NCI-H2196 (cell line): Measurements from ENCODE around the gene INHBC.
A peak's percentile ranks its signal among the peaks of the same experiment; 100 is the strongest.
"Not testable (repeated sequence)": the region's sequence is repeated elsewhere in the genome, so short reads cannot be mapped to it uniquely, and the experiment has no call there.

Experiments
- DNase-seq: peaks from one replicate; lab custom pipeline; 2025; ENCODE audit not compliant: unreplicated experiment; lab: John Stamatoyannopoulos, UW

INHBC gene, protein sequence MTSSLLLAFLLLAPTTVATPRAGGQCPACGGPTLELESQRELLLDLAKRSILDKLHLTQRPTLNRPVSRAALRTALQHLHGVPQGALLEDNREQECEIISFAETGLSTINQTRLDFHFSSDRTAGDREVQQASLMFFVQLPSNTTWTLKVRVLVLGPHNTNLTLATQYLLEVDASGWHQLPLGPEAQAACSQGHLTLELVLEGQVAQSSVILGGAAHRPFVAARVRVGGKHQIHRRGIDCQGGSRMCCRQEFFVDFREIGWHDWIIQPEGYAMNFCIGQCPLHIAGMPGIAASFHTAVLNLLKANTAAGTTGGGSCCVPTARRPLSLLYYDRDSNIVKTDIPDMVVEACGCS

DNA sequence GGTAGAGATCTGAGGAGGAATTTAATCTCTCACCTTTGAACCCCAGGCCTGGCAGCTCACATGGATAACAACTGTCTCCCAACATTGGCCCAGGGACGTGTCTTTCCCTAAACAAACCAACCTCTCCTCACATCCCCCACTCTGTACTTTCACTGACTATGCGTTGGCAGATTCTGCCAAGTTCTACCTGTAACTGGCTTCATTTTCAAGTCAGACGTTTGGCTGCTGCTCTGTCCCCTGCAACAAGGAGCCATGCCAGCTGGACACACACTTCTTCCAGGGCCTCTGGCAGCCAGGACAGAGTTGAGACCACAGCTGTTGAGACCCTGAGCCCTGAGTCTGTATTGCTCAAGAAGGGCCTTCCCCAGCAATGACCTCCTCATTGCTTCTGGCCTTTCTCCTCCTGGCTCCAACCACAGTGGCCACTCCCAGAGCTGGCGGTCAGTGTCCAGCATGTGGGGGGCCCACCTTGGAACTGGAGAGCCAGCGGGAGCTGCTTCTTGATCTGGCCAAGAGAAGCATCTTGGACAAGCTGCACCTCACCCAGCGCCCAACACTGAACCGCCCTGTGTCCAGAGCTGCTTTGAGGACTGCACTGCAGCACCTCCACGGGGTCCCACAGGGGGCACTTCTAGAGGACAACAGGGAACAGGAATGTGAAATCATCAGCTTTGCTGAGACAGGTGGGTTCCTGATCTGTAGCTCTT lies at the start of gene INHBC:
Gene INHBC (plus strand): TSS at position 268 of the 707 bp plus-strand sequence. CDS start 103 bp downstream, at position 371.
- DNase-seq: no peak

DNA sequence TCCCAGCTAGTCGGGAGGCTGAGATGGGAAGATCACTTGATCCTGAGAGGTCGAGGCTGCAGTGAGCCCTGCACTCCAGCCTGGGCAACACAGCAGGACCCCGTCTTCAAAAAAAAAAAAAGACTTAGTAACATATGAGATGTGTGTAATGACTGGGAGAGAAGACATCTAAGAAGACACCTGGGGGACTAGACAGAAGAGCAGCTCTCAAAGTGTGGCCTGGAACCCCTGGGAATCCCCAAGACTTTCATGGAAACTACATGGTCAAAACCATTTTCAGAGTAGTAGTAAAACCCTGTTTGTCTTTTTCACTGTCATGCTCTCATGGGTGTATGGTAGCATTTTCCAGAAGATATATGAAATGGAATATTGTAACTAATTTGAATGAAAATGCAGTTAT lies 49.0 kb upstream of the INHBC start:
- DNase-seq: no peak

DNA sequence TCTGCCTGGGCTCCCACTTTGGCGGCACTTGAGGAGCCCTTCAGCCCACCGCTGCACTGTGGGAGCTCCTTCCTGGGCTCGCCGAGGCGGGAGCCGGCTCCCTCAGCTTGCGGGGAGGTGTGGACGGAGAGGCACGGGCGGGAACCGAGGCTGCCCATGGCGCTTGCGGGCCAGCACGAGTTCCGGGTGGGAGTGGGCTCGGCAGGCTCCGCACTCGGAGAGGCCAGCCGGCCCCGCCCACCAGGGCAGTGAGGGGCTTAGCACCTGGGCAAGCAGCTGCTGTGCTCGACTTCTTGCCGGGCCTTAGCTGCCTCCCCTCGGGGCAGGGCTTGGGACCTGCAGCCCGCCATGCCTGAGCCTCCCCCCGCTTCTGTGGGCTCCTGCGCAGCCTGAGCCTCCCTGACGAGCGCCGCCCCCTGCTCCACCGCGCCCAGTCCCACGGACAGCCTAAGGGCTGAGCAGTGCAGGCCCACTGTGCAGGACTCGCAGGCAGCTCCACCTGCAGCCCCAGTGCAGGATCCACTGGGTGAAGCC lies 48.3 kb upstream of the INHBC start:
- DNase-seq: no peak

DNA sequence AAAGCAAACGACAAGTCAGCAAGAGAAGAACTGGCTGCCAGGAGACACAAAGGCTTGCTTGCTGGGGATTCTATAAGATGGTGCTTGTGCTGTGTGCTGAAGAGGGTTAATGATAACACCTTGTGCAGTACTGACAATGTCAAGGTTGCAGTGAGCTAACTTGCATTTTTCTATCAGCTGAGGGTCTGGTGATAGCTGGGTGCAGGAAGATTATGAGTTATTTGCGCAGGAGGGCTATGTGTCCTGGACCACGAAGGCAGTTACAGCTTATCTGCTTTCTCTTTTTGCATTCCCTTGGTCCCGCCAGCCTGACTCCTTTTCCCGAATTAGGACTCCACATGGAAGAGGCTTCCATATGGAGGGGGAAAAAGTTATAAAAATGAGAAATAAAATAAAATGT lies 46.2 kb upstream of the INHBC start:
- no peak for DNase-seq

DNA sequence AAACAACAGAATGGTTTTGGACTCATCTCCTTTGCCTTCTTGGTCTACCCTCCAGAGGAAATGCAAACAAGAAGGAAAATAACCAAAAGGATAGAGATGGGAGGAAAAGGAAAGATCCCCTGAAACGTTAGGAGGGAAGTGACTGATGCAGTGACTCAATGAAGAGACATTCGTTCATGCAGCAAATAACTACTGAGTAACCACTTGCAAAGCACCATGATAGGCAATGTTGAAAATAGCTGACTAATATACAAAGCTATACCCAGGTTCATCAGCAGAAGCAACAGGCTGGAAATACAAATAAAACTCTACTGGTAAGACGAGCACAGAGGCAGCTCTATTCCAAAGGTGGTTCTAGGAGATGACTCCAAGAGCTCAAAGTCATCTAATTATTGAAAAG lies 45.6 kb upstream of the INHBC start:
- DNase-seq: no peak

DNA sequence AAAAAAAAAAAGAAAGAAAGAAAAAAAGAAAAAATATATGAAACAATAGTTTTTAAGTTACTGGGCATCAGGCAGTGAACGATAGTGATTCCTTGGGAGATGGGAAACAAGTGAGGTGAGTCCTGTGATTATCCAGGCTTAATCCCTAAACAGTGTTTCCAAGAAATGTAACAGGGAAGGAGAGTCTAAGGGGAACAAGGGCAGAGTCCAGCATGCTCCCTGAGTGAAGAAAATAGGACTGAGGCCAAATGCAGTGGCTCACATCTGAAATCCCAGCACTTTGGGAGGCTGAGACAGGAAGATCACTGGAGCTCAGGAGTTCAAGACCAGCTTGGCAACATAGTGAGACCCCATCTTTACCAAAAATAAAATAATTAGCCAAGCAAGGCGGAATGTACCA lies 44.4 kb upstream of the INHBC start:
- no peak for DNase-seq

DNA sequence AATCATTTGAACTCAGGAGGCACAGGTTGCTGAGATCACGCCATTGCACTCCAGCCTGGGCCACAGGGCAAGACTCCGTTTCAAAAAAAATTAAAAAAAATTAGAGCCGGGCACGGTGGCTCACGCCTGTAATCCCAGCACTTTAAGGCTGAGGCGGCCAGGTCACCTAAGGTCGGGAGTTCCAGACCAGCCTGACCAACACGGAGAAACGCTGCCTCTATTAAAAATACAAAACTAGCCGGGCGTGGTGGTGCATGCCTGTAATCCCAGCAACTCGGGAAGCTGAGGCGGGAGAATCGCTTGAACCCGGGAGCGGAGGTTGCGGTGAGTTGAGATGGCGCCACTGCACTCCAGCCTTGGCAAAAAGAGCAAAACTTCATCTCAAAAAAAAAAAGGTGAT lies 39.5 kb upstream of the INHBC start:
- DNase-seq: no peak

DNA sequence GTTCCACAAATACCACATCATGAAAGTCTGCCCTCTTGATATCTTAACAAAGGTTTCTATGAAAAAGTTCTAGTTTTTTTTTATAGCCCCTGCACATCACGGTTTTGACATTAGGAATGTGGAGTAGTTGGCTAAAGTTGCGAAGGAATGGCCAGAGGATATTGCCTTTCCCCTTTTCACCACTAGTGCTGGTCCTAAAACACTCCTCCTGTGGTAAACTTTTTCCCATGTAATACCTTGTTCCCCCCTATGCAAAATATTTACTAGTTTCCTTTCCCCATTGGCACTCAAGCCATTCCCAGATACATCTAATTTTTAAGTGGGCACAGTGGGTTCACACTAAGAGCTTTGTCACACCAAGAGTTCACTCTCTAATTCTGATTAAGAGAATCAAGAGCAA lies 37.1 kb upstream of the INHBC start:
- DNase-seq: no peak

DNA sequence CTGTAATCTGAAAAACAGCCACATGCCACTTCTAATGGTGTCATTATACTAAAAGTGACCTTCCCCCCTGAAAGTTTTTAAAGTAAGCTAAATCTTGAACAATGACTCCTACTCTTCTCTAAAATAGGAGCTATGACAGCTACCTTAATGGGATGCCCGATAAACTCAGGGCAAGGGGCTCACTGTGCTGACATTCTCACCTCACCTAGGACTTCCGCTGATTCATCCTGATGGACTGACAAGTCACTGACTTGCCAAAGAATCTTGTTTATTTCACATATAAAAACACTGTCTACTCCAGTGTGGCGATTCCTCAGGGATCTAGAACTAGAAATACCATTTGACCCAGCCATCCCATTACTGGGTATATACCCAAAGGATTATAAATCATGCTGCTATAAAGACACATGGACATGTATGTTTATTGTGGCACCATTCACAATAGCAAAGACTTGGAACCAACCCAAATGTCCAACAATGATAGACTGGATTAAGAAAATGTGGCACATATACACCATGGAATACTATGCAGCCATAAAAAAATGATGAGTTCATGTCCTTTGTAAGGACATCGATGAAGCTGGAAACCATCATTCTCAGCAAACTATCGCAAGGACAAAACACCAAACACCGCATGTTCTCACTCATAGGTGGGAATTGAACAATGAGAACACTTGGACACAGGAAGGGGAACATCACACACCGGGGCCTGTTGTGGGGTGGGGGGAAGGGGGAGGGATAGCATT lies 34.7 kb upstream of the INHBC start:
- DNase-seq: not testable (repeated sequence)

DNA sequence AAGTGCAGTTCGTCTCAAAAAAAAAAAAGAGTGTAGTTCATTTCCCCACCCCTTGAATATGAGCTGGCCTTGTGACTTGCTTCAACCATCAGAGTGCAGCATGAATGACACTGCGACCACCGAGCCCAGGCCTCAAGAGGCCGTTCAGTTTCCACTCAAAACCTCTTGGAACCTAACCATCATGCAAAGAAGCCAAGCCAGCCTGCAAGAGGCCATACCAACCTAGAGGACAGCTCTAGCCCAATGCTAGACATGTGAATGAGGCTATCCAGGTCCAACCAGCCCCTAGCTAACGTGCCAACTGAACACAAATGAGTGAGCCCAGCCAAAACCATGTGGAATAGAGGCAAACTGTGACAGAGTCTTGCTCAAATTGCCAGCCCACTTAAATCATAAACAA lies 33.4 kb upstream of the INHBC start:
- DNase-seq: peak; percentile 27

DNA sequence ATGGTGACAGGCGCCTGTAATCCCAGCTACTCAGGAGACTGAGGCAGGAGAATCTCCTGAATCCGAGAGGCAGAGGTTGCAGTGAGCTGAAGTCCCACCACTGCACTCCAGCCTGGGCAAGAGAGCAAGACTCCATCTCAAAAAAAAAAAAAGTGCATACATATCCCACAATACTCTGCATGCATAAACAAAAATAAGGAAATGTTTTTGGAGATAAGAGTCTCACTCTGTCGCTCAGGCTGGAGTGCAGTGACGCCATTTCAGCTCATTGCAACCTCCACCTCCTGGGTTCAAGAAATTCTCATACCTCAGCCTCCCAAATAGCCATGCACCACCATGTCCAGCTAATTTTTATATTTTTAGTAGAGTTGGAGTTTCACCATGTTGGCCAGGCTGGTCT lies 32.4 kb upstream of the INHBC start:
- DNase-seq: not testable (repeated sequence)

DNA sequence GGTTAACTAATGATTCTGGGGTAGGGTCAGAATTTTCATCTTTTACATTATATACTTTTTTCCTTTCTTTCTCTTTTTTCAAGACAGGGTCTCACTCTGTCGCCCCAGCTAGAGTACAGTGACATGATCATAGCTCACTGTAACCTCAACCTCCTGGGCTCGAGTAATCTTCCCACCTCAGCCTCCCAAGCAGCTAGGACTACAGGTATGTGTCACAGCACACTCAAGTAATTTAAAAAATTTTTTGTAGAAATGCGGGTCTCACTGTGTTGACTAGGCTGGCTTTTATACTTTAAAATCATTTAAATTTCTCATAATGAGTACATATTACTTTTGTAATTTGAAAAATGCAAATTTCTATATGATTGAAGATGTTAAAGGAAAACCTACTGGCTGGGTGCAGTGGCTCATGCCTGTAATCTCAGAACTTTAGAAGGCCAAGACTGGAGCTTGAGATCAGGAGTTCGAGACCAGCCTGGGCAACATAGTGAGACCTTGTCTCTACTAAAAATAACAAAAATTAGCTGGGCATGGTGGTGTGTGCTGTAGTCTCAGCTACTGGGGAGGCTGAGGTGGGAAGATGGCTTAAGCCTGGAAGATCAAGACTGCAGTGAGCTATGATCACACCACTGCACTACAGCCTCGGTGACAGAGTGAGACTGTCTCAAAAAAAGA lies 29.5 kb upstream of the INHBC start:
- DNase-seq: no peak

DNA sequence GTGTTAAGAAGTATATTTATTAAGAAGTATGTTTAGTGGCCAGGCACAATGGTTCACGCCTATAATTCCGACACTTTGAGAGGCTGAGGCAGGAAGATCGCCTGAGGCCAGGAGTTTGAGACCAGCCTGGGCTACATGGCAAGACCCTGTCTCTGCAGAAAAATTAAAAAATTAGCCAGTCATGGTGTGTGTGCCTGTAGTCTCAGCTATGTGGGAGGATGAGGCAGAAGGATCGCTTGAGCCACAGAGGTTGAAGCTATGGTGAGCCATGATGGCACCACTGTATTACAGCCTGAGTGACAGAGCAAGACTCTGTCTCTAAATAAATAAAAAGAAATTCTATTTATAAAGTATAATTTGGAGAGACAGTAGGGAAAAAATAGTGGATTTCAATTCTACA lies 24.1 kb upstream of the INHBC start:
- no peak for DNase-seq

DNA sequence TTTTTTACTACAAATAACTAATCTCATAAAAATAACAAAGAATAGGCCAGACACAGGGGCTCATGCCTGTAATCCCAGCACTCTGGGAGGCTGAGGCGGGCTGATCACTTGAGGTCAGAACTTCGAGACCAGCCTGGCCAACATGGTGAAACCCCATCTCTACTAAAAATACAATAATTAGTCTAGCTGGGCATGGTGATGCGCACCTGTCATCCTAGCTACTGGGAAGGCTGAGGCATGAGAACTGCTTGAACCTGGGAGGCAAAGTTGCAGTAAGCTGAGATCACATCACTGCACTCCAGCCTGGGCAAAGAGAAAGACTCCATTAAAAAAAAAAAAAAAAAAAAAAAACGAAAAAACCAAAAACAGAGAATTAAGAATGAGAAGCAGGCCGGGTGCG lies 20.4 kb upstream of the INHBC start:
- not testable (repeated sequence) for DNase-seq

DNA sequence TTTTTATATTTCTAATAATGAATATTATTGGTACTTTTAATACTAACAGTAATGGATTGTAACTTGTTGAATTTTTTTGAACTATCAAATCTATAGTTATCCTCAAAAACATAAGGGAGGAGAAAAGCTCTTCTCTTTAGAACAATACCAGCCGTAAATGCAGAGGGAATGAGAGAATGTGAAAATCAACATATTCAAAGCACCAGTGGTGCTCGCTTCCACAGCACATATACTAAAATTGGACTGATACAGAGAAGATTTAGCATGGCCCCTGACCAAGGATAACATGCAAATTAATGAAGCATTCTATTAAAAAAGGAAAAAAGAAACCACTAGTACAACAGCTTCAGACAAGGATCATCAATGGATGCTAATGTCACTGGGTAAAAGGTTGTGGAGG lies 19.5 kb upstream of the INHBC start:
- DNase-seq: no peak

DNA sequence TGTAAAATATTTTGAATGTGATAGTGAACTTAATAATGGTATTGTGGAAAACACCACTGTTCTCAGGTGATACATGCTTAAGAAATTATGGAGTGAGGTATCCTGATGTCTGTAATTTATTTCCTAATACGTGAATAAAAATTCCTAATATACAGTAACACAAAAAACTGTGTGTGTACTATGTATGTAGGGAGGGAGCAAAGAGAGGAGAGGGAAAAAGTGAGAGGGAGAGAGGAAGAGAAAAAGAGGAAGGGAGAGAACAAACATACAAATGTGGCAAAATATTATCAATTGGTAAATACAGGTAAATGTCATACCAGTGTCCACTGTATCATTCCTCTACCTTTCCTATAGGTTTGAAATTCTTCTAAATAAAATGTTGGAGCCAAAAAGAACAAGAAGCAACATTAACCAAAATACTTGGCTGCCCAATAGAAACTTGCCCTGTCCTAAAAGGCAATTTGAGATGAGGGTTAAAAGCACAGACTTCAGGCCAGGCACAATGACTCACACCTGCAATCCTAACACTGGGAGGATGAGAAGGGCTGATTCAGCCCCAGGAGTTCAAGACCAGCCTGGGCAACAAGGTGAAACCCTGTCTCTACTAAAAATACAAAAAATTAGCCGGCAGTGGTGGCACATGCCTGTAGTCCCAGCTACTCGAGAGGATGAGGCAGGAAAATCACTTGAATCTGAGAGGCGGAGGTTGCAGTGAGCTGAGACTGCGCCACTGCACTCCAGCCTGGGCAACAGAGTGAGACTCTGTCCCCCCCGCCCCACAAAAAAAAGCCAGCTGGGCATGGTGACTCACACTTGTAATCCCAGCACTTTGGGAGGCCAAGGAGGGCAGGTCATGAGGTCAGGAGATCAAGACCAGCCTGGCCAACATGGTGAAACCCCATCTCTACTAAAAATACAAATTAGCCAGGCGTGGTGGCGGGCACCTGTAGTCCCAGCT lies 18.3 kb upstream of the INHBC start:
- no peak for DNase-seq

DNA sequence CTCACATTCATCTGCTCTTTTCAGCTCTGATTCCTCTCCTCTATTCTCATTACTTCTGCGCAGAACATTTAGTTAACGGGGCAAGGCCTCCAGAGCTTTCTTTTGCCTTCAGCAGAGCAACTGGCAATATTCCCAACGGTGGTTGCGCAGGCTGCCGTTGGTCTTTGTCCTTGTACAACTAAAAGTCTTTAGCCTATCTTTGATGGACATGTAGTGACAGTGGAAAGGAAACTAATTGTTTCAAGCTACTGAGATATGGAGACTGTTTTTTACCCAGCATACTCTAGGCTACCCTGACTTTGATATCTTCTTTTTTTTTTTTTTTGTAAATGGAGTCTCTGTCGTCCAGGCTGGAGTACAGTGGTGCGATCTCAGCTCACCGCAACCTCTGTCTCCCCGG lies 16.3 kb upstream of the INHBC start:
- DNase-seq: no peak

DNA sequence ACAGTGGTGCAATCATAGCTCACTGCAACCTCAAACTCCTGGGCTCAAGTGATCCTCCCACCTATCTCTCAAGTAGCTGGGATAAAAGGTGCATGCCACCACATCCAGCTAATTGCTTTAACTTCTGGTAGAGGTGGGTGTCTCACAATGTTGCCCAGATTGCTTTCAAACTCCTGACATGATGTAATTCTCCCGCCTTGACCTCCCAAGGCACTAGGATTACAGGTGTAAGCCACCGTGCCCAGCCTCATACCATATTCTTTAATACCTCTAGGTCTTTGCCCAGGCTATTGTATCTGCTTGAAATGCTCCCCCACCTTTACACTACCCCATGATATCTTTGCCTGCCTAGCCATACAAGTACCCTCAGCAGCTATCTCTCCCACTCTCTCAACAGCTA lies 15.1 kb upstream of the INHBC start:
- no peak for DNase-seq

DNA sequence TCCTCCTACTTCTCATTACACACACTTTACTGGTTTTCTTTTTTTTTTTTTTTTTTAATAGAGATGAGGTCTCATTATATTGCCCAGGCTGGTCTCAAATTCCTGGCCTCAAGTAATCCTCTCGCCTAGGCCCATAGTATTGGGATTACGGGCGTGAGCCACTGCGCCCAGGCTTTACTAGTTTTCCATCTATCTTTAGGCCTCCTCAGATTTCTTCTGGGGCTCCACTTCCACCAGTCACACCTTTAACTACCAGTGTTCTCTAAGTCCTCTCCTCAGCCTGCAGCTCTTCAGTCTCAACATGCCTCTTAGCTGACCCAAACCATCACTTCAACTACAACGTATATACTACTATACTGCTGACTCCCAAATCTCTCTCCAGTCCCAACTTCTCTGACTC lies 14.1 kb upstream of the INHBC start:
- no peak for DNase-seq

DNA sequence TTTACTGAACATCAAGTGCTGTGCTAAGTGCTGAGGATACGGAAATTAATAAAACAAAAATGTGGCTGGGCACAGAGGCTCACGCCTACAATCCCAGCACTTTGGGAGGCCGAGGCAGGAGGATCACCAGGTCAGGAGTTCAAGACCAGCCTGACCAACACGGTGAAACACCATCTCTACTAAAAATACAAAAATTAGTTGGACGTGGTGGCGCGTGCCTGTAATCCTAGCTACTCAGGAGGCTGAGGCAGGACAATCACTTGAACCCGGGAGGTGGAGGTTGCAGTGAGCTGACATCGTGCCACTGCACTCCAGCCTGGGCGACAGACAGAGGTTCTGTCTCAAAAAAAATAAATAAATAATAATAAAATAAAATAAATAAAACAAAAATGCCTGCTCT lies 7.6 kb upstream of the INHBC start:
- DNase-seq: not testable (repeated sequence)
